HG03064 (cell line): ENCODE measurements around the gene CLCN7.

Source experiments
- ATAC-seq: cut with Tn5 transposase; IDR thresholded peaks from one replicate; pipeline ENCODE4 v1.9.1; 2021; ENCODE audit warnings: low read depth; ENCODE audit not compliant: unreplicated experiment

CLCN7 gene

DNA sequence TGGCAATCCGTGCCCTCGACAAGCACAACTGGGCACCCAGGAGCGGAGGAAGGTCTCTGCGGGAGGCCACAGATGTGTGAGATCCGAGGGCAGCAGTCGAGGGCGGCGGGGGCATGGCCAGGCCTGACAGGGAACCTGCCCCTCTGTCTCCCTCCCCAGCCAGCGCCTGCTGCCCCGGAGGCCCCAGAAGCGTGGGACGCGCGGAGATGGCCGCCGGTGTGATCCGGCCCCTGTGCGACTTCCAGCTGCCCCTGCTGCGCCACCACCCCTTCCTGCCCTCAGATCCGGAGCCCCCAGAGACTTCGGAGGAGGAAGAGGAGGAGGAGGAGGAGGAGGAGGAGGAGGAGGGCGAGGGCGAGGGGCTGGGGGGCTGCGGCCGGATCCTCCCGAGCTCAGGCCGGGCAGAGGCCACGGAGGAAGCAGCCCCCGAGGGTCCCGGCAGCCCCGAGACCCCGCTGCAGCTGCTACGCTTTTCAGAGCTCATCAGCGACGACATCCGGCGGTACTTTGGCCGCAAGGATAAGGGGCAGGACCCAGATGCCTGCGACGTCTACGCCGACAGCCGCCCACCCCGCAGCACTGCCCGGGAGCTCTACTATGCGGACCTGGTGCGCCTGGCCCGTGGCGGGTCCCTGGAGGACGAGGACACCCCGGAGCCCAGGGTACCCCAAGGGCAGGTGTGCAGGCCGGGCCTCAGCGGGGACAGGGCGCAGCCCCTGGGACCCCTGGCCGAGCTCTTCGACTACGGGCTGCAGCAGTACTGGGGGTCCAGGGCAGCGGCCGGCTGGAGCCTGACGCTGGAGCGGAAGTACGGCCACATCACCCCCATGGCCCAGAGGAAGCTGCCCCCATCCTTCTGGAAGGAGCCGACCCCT, 42.2 kb downstream of the CLCN7 start:
- ATAC-seq: no peak

DNA sequence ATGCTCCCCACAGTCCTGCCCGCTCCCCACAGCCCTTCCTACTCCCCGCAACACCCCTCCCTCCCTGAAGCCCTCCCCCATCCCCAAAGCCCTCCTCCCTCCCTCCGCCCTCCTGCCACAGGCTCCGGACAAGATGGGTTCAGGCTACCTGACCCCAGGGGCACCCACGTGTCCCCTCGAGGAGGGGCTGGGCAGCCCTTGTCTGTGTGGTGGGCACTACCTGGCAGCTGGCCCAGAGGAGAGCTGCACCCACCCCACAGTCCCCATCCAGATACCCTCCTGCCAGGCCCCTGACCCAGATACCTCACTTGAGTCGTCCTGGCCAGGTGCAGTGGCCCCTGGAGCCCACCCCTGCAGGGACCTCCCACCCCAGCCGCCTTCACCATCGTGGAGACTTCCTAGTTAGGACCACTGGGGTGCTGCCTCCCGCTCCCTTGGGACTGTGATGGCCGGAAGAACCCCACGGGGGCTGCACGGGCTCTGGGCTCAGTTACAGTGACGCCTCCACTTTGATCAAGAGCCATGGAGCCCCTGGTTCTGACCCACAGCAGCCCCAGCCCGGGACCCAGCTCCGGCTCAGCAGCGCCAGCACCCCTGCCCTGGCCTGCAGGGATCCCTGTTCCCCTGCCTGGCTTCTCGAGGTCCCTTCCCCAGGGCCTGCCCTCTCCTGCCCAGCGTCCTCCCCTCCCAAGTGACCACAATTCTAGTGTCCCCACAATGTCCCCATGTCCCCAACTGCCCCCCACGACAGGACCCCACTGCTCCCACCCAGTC, 43.1 kb downstream of the CLCN7 start:
- ATAC-seq: no peak

DNA sequence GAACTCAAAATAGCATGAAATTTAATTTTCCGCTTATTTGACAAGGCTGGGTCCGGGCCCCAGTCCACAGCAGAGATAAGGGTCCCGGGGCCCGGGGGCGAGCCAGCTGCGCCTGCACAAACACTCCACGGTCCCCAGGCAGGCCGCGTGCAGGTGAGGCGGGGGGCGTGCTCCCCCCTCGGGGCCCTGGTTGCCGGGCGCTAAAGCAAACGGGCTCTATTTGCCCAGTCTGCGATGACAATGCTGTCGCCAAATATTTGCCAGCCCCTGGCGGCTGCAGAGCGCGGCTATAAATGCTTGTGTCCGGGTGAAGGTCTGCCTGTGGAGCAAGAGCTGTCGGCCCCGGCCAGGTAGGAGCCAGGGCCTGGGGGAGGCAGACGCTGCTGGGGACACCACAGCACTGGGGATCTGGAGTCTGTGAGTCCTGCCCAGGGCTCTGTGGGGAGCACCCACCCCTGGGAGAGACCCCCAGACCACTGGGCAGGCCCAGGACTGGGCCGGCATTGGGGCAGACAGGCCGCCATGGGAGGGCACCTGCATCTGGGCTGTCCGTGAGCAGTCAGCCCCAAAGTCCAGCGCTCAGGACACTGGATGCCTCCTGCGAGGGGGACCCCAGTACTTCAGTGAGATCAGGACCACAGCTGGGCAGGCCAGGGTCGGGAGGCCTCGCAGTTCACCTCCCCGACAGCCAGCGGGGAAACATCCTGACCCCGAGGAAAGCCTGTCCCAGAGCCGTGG, 43.9 kb downstream of the CLCN7 start, which contains the start of gene PERCC1:
Gene PERCC1, plus strand, starts transcription at position 320 of the 738 bp plus-strand sequence. CDS start 1,516 bp downstream, outside the sequence.
- ATAC-seq: no peak

DNA sequence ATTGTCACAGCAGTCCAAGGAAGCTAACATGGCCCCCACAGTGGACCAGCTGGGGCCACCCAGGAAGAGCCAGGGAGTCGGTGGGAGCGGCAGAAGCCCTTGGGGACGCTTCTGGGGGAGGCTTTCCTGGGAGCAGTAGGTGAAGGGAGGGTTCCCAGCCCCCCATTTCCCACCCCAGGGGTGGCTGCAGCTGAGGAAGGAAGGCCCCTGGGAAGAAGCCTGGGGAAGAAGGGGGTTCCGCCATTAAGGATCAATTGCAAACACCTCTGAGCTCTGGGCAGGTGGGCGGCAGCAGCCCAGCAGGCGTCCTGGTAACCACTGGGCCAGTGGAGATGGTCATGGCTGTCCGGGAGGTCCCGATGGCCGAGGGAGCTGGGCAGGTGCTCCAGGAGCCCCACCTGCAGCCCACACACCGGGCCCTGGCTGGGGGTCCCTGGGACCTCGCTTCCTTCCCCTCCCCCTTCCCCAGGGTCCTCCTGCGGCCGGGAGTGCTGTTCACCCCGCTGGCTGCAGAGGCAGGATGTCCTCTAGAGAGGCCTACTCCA, 44.5 kb downstream of the CLCN7 start:
- ATAC-seq: no peak

DNA sequence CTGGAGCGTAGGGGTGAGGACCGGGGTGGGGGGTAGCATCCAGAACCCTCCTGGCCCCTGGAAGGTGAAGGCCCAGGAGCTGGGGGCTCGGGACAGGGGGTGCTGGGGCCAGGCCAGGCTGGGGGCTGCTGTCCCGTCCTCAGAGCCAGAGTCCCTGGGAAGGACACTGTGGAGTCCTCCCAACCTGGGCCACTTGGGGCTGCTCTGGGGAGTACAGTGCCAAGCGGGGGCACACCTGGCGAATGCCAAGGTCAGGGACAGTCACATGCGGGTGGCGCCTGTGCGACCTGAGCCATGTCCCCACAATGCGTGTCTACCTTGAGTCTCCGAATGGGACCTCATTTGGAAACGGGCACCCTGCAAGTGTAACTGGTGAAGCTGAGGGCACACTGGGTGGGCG, 45.2 kb downstream of the CLCN7 start:
- ATAC-seq: no peak

DNA sequence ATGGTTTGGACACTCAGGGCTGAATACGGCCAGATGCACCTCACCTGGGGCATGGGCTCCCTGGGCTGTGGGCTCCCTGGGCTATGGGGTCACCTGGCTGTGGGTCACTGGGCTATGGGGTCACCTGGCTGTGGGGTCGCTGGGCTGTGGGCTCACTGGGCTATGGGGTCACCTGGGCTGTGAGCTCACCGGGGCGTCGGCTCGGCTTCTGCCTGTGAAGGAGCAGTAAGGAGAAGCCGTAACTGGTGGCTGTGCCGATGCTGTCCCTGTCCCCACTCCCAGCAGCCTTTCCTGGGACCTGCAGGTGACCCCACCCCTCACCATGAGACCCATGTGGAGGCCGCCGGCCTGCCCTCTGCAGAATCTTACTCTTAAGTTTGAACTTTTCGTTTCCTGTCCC, 45.8 kb downstream of the CLCN7 start:
- no peak for ATAC-seq

DNA sequence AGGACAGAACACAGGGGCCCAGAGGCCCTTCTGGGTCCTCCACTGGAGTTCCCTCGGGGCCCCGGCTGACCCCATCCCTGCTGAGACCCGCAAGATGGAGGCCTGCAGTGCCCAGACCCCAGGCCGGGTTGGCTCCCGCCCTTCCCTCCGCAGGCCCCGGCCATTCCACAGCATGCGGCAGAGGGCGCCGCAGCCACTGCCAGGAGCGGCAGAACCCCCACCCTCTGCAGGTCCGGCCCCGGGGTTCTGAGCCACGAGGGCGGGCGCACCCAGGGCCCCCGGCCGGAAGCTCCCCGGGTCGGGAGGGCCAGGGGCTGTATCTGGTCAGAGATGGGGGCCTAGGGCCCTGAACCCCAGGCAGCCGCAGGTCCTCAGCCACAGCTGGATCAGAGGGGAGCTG, 46.3 kb downstream of the CLCN7 start:
- ATAC-seq: no peak

DNA sequence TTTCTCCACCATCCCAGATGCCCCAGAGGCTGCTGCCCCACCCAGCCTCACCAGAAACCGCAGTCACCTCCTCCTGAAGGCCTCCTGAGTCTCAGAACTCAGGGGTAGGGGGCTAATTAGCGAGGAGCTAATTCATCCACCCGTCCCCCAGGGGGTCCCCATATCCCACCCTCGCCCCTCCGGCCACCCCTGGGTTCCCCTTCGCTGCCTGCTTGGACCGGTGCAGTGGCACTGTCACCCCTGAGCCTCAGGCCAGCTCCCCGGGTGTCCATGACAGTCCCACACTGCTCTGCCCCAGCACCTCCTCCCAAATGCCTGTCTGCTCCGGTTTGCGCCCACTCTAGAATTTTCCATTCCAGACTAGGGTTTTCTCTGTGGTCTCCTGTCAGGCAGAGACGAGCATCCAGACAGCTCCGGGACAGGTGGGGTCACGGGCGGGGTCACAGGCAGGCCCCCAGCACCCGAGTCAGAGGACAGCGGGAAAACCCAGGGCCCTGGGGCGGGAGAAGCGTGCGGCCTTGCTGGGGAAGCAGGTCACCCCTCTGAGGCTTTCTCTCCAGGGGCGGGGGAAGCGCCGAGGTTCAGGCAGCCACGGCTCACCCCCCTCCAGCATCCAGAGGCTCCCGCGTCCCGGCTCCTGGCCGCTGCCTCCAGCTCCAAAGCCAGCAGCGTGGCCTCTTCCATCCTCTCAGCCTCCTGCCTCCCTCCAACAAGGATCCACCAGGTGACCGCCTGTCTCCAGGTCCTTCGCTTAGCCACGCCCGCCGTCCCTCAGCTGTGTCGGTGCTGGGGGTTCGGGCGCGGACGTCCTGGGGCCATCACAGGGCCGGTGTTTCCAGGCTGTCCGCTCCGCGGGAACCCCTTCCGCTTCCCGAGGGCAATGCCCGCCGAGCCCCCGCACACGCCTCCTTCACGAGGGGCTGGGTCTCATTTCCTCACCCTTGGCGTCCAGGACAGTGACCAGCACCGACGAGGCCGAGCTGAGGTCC, 47.1 kb downstream of the CLCN7 start:
- ATAC-seq: no peak

DNA sequence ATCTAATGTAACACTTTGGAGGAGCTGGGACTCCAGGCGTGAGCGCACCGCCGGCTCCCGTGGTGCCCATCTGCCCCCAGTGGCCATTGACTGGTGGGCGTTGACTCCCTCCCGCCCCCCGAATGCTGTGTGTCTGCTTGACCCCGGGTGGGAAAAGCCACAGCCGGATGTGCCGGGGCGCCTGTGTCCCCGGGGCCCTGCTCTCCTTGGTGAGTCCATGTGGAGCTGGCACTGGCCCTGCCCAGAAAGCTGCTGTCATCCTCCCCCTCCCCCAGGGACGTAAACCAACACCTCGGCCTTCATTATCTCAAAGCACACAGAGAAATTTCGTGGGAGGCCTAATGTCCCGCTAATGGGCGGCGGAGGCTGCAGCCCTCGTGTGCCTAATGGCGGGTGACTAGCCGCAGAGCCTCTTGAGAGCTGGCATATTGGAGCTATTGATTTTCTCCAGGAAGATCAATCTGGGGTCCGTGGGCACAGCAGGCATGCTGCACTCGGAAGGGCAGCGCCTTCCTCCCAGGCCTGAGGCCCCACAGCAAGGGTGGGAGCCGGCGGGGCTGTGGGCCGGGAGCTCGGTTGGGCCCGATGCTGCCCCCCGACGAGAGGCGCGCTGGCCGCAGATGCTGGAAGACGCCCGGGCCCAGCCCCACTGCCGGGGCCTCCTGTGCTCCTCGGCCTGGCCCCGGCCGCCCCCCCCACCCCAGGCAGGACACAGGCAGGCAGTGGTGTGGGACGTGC, 47.9 kb downstream of the CLCN7 start:
- no peak for ATAC-seq

DNA sequence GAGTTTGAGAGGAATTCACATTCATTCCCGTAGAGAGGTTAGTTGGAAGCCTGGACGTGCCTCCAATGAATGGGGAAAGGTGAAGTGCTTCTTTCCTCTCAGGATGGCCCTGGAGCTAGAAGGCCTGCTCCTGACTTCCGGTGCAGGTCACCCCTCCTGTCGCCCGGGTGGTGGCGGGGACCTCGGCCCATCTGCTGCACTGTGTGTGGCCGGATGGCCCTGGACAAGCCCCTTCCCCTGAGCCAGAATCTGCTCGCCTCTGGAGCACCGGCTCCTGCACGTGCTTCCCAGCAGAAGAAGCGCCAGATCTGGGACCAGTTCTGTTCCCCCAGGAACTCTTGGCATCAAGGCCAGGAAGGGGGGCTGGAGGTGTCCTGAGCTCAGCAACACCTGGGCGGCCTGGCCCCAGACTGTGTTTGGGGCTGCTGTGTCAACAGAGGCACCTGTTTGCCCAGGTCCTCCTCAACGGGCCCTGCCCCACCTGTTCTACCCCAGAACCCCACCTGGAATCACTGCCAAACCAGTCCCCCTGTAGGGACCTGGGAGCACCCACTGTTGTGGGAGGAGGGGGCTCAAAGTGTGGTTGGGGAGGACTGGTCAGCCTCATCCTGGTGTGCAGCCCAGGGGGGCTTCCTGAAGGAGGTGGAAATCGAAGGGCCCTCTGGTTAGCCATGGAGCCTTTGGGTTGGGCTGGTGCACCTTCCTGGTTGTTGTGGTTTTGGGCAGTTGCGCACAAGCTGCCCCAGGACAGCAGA, 49.0 kb downstream of the CLCN7 start:
- no peak for ATAC-seq

DNA sequence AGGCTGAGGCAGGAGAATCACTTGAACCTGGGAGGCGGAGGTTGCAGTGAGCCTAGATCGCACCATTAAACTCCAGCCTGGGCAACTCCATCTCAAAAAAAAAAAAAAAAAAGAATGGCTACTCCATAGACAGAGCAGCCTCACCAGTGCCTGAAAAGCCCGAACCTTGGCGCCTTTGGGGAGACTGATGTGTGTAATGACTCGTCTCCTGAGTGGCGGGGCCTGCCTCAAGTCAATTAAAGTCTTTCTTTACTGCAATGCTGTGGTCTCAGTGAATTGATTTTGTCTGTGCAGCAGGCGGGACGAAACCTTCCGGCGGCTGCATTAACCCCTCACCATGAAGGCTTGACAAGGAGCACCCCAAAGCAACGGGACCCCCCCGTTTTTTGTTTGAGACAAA, 50.8 kb downstream of the CLCN7 start:
- ATAC-seq: no peak

DNA sequence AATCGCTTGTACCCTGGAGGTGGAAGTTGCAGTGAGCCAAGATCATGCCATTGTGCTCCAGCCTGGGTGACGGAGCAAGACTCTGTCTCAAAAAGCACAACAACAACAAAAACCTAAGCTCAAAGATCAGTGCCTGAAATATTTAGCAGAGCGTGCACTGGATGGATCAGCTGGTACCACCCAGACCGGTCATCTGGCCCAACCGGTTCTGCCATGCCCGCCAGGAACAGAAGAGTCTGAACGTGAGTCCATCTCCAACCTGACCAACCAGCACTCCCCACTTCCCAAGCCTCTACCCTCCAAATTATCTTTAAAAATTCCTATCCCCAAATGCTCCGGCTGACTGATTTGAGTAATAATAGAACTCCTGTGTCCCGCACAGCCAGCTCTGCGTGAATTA, 52.8 kb downstream of the CLCN7 start:
- no peak for ATAC-seq

DNA sequence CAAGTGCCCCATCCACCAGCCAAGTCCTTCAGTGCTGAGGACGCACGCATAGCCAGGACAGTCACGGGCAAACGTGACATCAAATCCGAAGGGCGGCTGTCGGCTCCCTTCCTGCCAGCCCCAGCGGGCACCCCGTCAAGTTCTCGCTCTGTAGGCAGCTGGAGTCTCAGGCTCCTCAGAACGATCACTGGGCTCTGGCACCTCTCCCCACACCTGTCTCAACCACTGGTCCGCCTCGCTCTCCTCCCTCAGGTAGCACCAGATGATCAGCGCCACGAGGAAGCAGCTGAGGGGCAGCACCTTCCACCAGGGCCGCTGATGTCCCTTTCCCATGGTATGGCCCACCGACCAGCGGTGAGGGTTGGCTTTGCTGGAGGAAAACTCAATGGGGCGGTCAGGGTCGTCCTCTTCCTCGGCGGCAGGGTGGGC, 54.7 kb downstream of the CLCN7 start:
- ATAC-seq: peak; percentile 33

DNA sequence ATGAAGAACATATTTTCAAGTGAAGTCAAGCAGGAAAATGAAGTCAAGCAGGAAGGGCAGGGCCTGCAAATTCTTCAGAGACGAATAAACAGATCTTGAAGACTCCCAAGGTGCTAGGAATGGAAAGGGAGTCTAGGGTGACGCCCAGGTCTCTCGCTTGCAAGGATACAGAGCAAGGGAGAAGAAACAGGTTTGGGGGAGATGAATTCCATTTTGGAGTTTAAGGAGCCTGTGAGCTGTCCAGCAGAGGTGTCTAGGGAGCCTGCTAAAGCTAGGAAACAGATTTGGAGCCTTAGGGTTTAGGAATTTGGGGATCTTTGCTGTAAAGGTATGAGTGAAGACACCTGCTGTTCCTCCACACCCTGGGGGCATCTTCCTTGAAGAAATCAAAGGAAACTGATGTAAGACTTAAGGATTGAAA, 58.3 kb downstream of the CLCN7 start:
- no peak for ATAC-seq

DNA sequence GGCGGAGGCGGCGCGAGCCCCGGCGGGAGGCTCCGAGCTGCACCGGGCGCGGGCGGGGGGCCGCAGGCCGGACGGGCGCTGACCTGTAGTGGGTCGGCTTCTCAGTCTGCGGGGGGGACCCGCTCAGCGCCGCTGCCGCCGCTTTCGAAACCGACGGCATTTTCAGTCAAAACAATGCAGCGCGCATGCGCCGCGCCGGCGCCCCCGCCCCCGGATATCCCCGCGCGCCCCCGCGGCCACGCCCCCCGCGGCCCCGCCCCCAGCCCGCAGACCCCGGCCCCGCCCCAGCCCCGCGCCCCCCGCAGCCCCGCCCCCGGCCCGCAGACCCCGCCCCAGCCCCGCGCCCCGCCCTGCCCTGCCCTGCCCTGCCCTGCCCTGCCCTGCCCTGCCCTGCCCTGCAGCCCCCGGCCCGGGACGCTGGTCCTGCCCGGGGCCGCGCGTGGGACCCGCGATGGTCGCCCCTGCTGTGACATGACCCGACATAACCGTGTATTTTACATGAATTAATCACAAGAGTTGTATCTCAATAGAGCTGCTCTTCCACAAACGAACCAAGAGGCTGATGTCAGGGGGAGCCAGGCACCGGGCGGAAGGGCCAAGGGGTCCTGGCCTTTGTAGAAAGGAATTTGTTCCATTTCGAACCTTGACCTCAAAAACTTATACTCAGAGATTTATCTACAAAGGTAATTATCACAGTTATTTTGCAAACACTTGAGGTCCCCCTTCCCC, 60.1 kb downstream of the CLCN7 start, which contains the start of gene UNKL:
Gene UNKL, minus strand, starts transcription at position 173 of the 729 bp plus-strand sequence. Its CDS starts 13 bp downstream, at position 160.
- no peak for ATAC-seq

DNA sequence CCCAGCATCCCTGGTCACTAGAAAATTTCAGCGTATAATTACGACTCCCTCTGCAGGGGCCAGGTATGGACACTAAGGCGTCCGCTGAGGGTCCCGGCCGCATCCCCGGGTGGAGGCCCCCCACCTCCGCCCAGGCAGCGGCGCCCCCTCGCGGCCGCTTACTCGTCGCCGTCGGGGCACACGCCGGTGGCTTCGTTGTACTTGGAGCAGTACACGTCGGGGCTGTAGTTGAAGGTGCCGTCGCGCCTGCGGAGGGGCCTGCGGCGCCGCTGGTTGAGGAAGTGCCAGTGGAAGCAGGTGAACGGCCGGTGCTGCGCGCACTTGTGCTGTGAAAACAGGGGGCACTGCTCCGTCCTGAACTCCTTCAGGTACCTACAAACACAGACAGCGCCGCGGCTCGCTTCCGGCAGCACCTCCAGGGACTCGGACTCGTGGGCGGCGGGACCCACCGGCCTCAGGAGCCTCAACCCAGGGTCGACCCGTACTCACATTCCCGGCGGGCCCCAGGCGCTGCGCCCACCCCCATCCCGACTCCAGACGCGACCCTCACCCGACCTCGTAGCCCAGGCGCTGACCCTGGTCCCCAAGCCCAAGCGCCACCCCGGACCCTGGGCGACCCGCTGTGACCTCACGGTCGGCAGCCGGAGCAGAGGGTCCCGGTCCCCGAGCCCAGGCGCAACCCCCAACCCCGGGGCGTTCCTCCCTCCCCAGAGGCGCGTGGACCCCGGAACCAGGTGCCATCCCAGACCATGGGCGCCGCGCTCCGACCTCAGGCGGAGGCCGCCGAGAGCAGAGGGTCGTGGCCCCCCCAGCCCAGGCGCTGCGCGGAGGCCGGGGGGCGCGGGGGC, 60.9 kb downstream of the CLCN7 start:
- ATAC-seq: no peak
